K562 (cell line): ENCODE data around the gene NAIF1. TPM values are rescaled to one million over a fixed set of nuclear protein-coding genes. Genes with fewer than 3 reads are reported as not detected.

ENCODE experiments used
- ATAC-seq: fragments of 200-7000 bp; cut with Tn5 transposase; 3 replicates; pipeline ENCODE4 v1.9.1; 2020; ENCODE audit warnings: moderate library complexity
- BruUV-seq: library from RNA; stranded (reverse); fragments of 400-500 nt; replicated peaks from 2 replicates; lab custom pipeline; 2021; lab: Mats Ljungman, UMichigan
- CTCF ChIA-PET: fragments of 300-600 bp; formaldehyde crosslinking; extraction: SDS; loops from one replicate; lab custom pipeline; 2021; ENCODE audit warnings: low intra/inter-chr PET ratio; lab: Yijun Ruan, JAX
- POLR2A ChIA-PET: fragments of 300-600, 350-650 bp; sonication (Branson Sonifier 250); formaldehyde crosslinking; extraction: SDS; loops from one replicate; lab custom pipeline; 2021; ENCODE audit warnings: antibody characterized with exemption, inconsistent platforms; lab: Yijun Ruan, JAX
- DNase-seq, 4 experiments: peaks; one replicate each; pipeline versions ENCODE4 v3.0.0 to v3.0.0-alpha.2; 2011 to 2018; ENCODE audit warnings: low spot score in 3 of 4, mixed read lengths in 3 of 4; ENCODE audit errors: extremely low read depth in 1 of 4
- FAIRE-seq: peaks from 2 replicates; lab custom pipeline; 2011; peaks lifted over from hg19 to GRCh38; lab: Jason Lieb, UNC
- H2AFZ ChIP-seq: 2 replicates; pipeline ENCODE4 v1.6.0; 2011; ENCODE audit warnings: low read depth, low read length, control low read depth, inconsistent platforms
- H3K27ac ChIP-seq: fragments of 200-600 bp; 3 replicates; pipeline ENCODE4 v1.8.0; 2011; ENCODE audit warnings: low read depth, mild to moderate bottlenecking, control low read depth, inconsistent platforms, low read length, moderate library complexity, mixed read lengths; ENCODE audit errors: extremely low read depth
- H3K27me3 ChIP-seq, 2 experiments: fragments of 300-600 bp in 1 of 2; 2 replicates in 1 of 2; 3 replicates in 1 of 2; pipeline versions ENCODE4 v1.6.0 to v1.8.0; 2011; ENCODE audit warnings: inconsistent platforms in 2 of 2, low read length in 2 of 2, mild to moderate bottlenecking in 1 of 2, mixed read lengths in 1 of 2, moderate library complexity in 1 of 2; ENCODE audit not compliant: control insufficient read depth in 2 of 2, insufficient read depth in 2 of 2
- H3K36me3 ChIP-seq: fragments of 300-600 bp; 3 replicates; pipeline ENCODE4 v1.8.0; 2011; ENCODE audit warnings: mild to moderate bottlenecking, low read length, inconsistent platforms; ENCODE audit not compliant: control insufficient read depth, insufficient read depth
- H3K4me1 ChIP-seq, 2 experiments: fragments of 200-600 bp in 1 of 2; replicated peaks in 1 of 2; 2 replicates in 1 of 2; 3 replicates in 1 of 2; pipeline versions ENCODE4 v1.5.1 to v1.8.0; 2011; ENCODE audit warnings: inconsistent platforms in 2 of 2, low read length in 2 of 2, mild to moderate bottlenecking in 1 of 2, mixed read lengths in 1 of 2, moderate library complexity in 1 of 2; ENCODE audit not compliant: control insufficient read depth in 2 of 2, insufficient read depth in 2 of 2
- H3K4me2 ChIP-seq: 2 replicates; pipeline ENCODE4 v1.6.1; 2011; ENCODE audit warnings: low read length, control low read depth, inconsistent platforms, mixed read lengths; ENCODE audit not compliant: insufficient read depth
- H3K4me3 ChIP-seq: fragments of 200-600 bp; sonication (generic), shearing (Covaris generic); 2 replicates; pipeline ENCODE4 v1.5.1; 2016; ENCODE audit warnings: control low read depth, inconsistent platforms
- H3K79me2 ChIP-seq: fragments of 200-600 bp; 3 replicates; pipeline ENCODE4 v1.8.0; 2011; ENCODE audit warnings: low read length, inconsistent platforms; ENCODE audit not compliant: control insufficient read depth, insufficient read depth
- H3K9ac ChIP-seq, 2 experiments: 2 replicates each; pipeline versions ENCODE4 v1.6.0 to v1.6.1; 2011; ENCODE audit warnings: low read depth in 2 of 2, low read length in 2 of 2, control low read depth in 1 of 2, inconsistent platforms in 1 of 2, mild to moderate bottlenecking in 1 of 2, mixed read lengths in 1 of 2; ENCODE audit not compliant: insufficient read depth in 1 of 2
- H3K9me1 ChIP-seq: one replicate; pipeline ENCODE4 v1.6.0; 2011; ENCODE audit warnings: inconsistent platforms, mild to moderate bottlenecking, low read length, moderate library complexity; ENCODE audit not compliant: control insufficient read depth, insufficient read depth
- H3K9me3 ChIP-seq: replicated peaks from 2 replicates; pipeline ENCODE4 v1.5.1; 2011; ENCODE audit warnings: low read depth, low read length, inconsistent platforms; ENCODE audit not compliant: control insufficient read depth, insufficient read depth
- H4K20me1 ChIP-seq: replicated peaks from 2 replicates; pipeline ENCODE4 v1.6.1; 2011; ENCODE audit warnings: low read length, inconsistent platforms, mixed read lengths; ENCODE audit not compliant: control insufficient read depth, insufficient read depth
- AFF1 ChIP-seq, 2 experiments: fragments of 450-650 bp; IDR thresholded peaks; 2 replicates each; pipeline ENCODE4 v1.6.1; 2018; ENCODE audit warnings: mild to moderate bottlenecking in 2 of 2, low read depth in 1 of 2; ENCODE audit not compliant: partially characterized antibody in 2 of 2
- AFF4 ChIP-seq: sonication (generic); formaldehyde crosslinking; IDR thresholded peaks from 2 replicates; pipeline ENCODE4 v1.8.0; 2023; ENCODE audit warnings: mild to moderate bottlenecking, missing genetic modification reagents
- CEBPB ChIP-seq: fragments of 450-650 bp; IDR thresholded peaks from 2 replicates; pipeline ENCODE4 v1.6.1; 2016; ENCODE audit warnings: missing genetic modification characterization, missing compliant biosample characterization
- DMBX1 ChIP-seq: fragments of 250-450 bp; sonication (Bioruptor Pico); IDR thresholded peaks from 2 replicates; pipeline ENCODE4 v1.8.0; 2022; ENCODE audit warnings: inconsistent platforms, mild to moderate bottlenecking, moderate library complexity, borderline replicate concordance
- EZH2 ChIP-seq: IDR thresholded peaks from 2 replicates; pipeline ENCODE4 v1.6.1; 2012; ENCODE audit warnings: low read depth, mild to moderate bottlenecking, inconsistent platforms, low read length, borderline replicate concordance
- HNRNPK ChIP-seq: fragments of 200-400 bp; formaldehyde crosslinking; IDR thresholded peaks from one replicate; pipeline ENCODE4 v1.6.1; 2018; ENCODE audit warnings: mild to moderate bottlenecking, low read depth, low read length; ENCODE audit not compliant: poor library complexity, severe bottlenecking
- MCM7 ChIP-seq, 2 experiments: fragments of 450-650 bp; IDR thresholded peaks; 2 replicates each; pipeline ENCODE4 v1.6.1; 2016 to 2018
- NEUROD1 ChIP-seq: fragments of 150-350 bp; IDR thresholded peaks from 2 replicates; pipeline ENCODE4 v1.6.1; 2014; ENCODE audit warnings: borderline replicate concordance, low read length, low read depth; ENCODE audit not compliant: partially characterized antibody
- RAD21 ChIP-seq, 2 experiments: fragments of 250-450 bp in 1 of 2; fragments of 450-650 bp in 1 of 2; sonication (Bioruptor Pico) in 1 of 2; formaldehyde crosslinking in 1 of 2; IDR thresholded peaks in 1 of 2; conservative IDR thresholded peaks in 1 of 2; 2 replicates each; pipeline versions ENCODE4 v1.4.0 to v1.8.0; 2020 to 2022; ENCODE audit warnings: mild to moderate bottlenecking in 2 of 2, moderate library complexity in 1 of 2
- SREBF2 ChIP-seq: sonication (generic); formaldehyde crosslinking; IDR thresholded peaks from 2 replicates; pipeline ENCODE4 v1.4.0; 2020; ENCODE audit warnings: mild to moderate bottlenecking, missing genetic modification reagents
- TBL1XR1 ChIP-seq, 2 experiments: IDR thresholded peaks; 2 replicates each; pipeline ENCODE4 v1.6.1; 2012; ENCODE audit warnings: improper control_type of control experiment in 2 of 2, low read length in 2 of 2, mild to moderate bottlenecking in 1 of 2
- TEAD1 ChIP-seq, 2 experiments: fragments of 450-650 bp in 1 of 2; sonication (generic) in 1 of 2; formaldehyde crosslinking; IDR thresholded peaks; 2 replicates each; pipeline versions ENCODE4 v1.4.0 to v1.8.0; 2020 to 2022; ENCODE audit warnings: mild to moderate bottlenecking in 2 of 2, missing genetic modification reagents in 1 of 2
- THRB ChIP-seq: fragments of 450-650 bp; formaldehyde crosslinking; conservative IDR thresholded peaks from 2 replicates; pipeline ENCODE4 v1.4.0; 2022; ENCODE audit warnings: mild to moderate bottlenecking, missing genetic modification characterization
- WGBS: fragments of 100-300 bp; shearing (Covaris generic); methylation state at CpG from one replicate; pipeline ENCODE4 v1.1.6; 2016; ENCODE audit warnings: low coverage, mixed read lengths; ENCODE audit not compliant: insufficient coverage; ENCODE audit errors: missing lambda C conversion rate; 5-methylcytosine and 5-hydroxymethylcytosine counted together
- in situ Hi-C: fragments of 300-500 bp; cut with MboI; formaldehyde crosslinking; loops from 4 replicates; pipeline ENCODE4 v1.15.0; 2018; ENCODE audit warnings: inconsistent platforms, mixed read lengths
- intact Hi-C: fragments of 100-400 bp; cut with micrococcal nuclease; formaldehyde crosslinking; loops from 2 replicates; pipeline ENCODE4 v1.14.2; 2022
- polyA plus RNA-seq, 8 experiments: library from polyadenylated mRNA; depleted of rRNA in 4 of 8; stranded (reverse) in 5 of 8; unstranded in 3 of 8; fragments of >200 nt; fragmentation: Nextera tagmentation in 2 of 8; fragmentation: Illumina TruSeq in 1 of 8; extraction: Ambion mirVana in 2 of 8; extraction: Trizol in 1 of 8; gene quantifications; 2 replicates each; pipeline versions ENCODE4 v1.2.1 to v1.2.3, GENCODE V29; 2011 to 2014; ENCODE audit warnings: inconsistent platforms in 1 of 8, missing spikeins in 1 of 8
- total RNA-seq, 7 experiments: library from RNA; depleted of rRNA in 6 of 7; stranded (reverse); fragments of >200 nt in 6 of 7; fragmentation: Illumina TruSeq in 2 of 7; extraction: Trizol in 2 of 7; gene quantifications; 2 replicates each; pipeline versions ENCODE4 v1.2.1 to v1.2.3, GENCODE V29; 2011 to 2021; ENCODE audit warnings: low replicate concordance in 1 of 7

NAIF1 gene
- total and polyA plus RNA-seq, 9 of the 15 experiments (the other 6 are each of a cell fraction or from before 2014, with no cell fraction given), result 4.8 to 26.6 (median 17.2) TPM

GRCh38 chr9:128084746-128085145 is 17.6 kb upstream of the NAIF1 start:
- in situ Hi-C loops, result no loop called here
- POLR2A ChIA-PET, result interaction anchor here (0.5 to 1.3 kb wide), 4 partner anchors 9 to 670 kb away, joined by 3 to 7 read pairs (median 4); partner anchors contain the start of gene SLC25A25
- no peak for ATAC-seq

More at GRCh38 chr9:128084746-128085145, 17.6 kb upstream of the NAIF1 start:
- no peak for FAIRE-seq
- Histone ChIP-seq H3K4me3 (no peak overlapping the region), H3K27ac (no peak overlapping the region), H2AFZ (no peak overlapping the region), H3K9me3 (no peaks in the 10 kb centered on the region), H3K4me1 (peaks cover 62 to 63% of the 10 kb centered on the region in 2 experiments), H3K4me2 (no peak overlapping the region), H3K9ac (no peak overlapping the region), H4K20me1 (no peaks in the 10 kb centered on the region), H3K79me2 (peaks cover 95% of the 10 kb centered on the region), H3K9me1 (no peaks in the 10 kb centered on the region), H3K36me3 (peaks cover 64% of the 10 kb centered on the region), H3K27me3 (no peaks in the 10 kb centered on the region)
- CTCF ChIA-PET, result no interaction called here
- no peak for TF ChIP-seq NEUROD1
- TF ChIP-seq MCM7 (IDR thresholded peaks at IDR 0.05), result no peak
- no peak for TF ChIP-seq SREBF2 (CRISPR knock-in tag)
- TF ChIP-seq TBL1XR1 (IDR thresholded peaks at IDR 0.05; ENCODE audit: low read length in 2 of 2), result no peak
- TF ChIP-seq THRB (CRISPR knock-in tag), result no peak
- no peak for TF ChIP-seq AFF4 (CRISPR knock-in tag)
- TF ChIP-seq TEAD1 (CRISPR knock-in tag; IDR thresholded peaks at IDR 0.05), result no peak
- TF ChIP-seq AFF1 (IDR thresholded peaks at IDR 0.05; ENCODE audit: low read depth in 1 of 2, partially characterized antibody in 2 of 2), result no peak
- no peak for TF ChIP-seq HNRNPK
- TF ChIP-seq DMBX1 (CRISPR knock-in tag), result no peak
- TF ChIP-seq EZH2, result no peak
- no peak for TF ChIP-seq RAD21 (CRISPR knock-in tag; conservative IDR thresholded peaks at IDR 0.05 in 1 of 2, IDR thresholded peaks at IDR 0.05 in 1 of 2)
- TF ChIP-seq CEBPB, result no peak
- BruUV-seq, result no TSS peak
- intact Hi-C loops, result loop anchor here (5.0 kb wide), 1 partner anchor 33 kb away; no protein-coding TSS in a partner anchor
- DNase-seq, result no peak
- WGBS, result 91% methylated on average over 4 of the region's 4 CpGs
